ENCODE measurements around the gene NKAIN2.

NKAIN2 gene

GRCh38 chr6:123945386-123945785, 141.7 kb downstream of the NKAIN2 start:
- Mint-ChIP-seq H3K9me3 (peaks cover 8% of the 10 kb centered on the region), H3K4me1 (no peaks in the 10 kb centered on the region)
- no peak for TF ChIP-seq CTCF (IDR thresholded peaks at IDR 0.05)

GRCh38 chr6:123953920-123954319, 150.3 kb downstream of the NKAIN2 start:
- Mint-ChIP-seq H3K27ac (no peak overlapping the region), H3K36me3 (ENCODE audit: low read depth) (no peaks in the 10 kb centered on the region), H3K27me3 (ENCODE audit: low read depth, poor library complexity) (no peaks in the 10 kb centered on the region), H3K4me1 (no peaks in the 10 kb centered on the region), H3K4me3 (no peak overlapping the region), H3K9me3 (peaks cover 8% of the 10 kb centered on the region)
- no peak for TF ChIP-seq CTCF (IDR thresholded peaks at IDR 0.05)
- no peak for DNase-seq

More at GRCh38 chr6:123945386-123945785, 141.7 kb downstream of the NKAIN2 start:
- H3K27me3 Mint-ChIP-seq (ENCODE audit: low read depth, poor library complexity), result no peaks in the 10 kb centered on the region
- no peak for DNase-seq
- H3K4me3 Mint-ChIP-seq, result no peak overlapping the region
- H3K27ac Mint-ChIP-seq, result no peak overlapping the region
- H3K36me3 Mint-ChIP-seq (ENCODE audit: low read depth), result no peaks in the 10 kb centered on the region

- Mint-ChIP-seq H3K36me3 (ENCODE audit: low read depth) (no peaks in the 10 kb centered on the region), H3K9me3 (no peaks in the 10 kb centered on the region), H3K27me3 (ENCODE audit: low read depth, poor library complexity) (peaks cover 3% of the 10 kb centered on the region), H3K27ac (no peak overlapping the region), H3K4me3 (no peak overlapping the region), H3K4me1 (no peaks in the 10 kb centered on the region)
- TF ChIP-seq CTCF (IDR thresholded peaks at IDR 0.05), result no peak
- no peak for DNase-seq
These were observed 153.0 kb downstream of the NKAIN2 start for GRCh38 chr6:123956492-123957139.

GRCh38 chr6:123962508-123962907, 158.8 kb downstream of the NKAIN2 start:
- H3K27ac Mint-ChIP-seq, result no peak overlapping the region
- no peak for DNase-seq
- H3K9me3 Mint-ChIP-seq, result no peaks in the 10 kb centered on the region

GRCh38 chr6:123965894-123966293, 162.2 kb downstream of the NKAIN2 start:
- DNase-seq, result peak; percentile 18
- Mint-ChIP-seq H3K27ac (no peak overlapping the region), H3K9me3 (no peaks in the 10 kb centered on the region), H3K27me3 (ENCODE audit: low read depth, poor library complexity) (no peaks in the 10 kb centered on the region), H3K36me3 (ENCODE audit: low read depth) (no peaks in the 10 kb centered on the region), H3K4me3 (no peak overlapping the region), H3K4me1 (no peaks in the 10 kb centered on the region)
- no peak for TF ChIP-seq CTCF (IDR thresholded peaks at IDR 0.05)

More at GRCh38 chr6:123962508-123962907, 158.8 kb downstream of the NKAIN2 start:
- TF ChIP-seq CTCF (IDR thresholded peaks at IDR 0.05), result no peak
- no peak overlapping the region for H3K4me3 Mint-ChIP-seq
- no peaks in the 10 kb centered on the region for H3K4me1 Mint-ChIP-seq
- H3K27me3 Mint-ChIP-seq (ENCODE audit: low read depth, poor library complexity), result peaks cover 3% of the 10 kb centered on the region
- H3K36me3 Mint-ChIP-seq (ENCODE audit: low read depth), result no peaks in the 10 kb centered on the region

GRCh38 chr6:123966618-123967017, 163.0 kb downstream of the NKAIN2 start:
- Mint-ChIP-seq H3K27me3 (ENCODE audit: low read depth, poor library complexity) (no peaks in the 10 kb centered on the region), H3K4me3 (no peak overlapping the region), H3K27ac (no peak overlapping the region), H3K4me1 (no peaks in the 10 kb centered on the region), H3K9me3 (no peaks in the 10 kb centered on the region), H3K36me3 (ENCODE audit: low read depth) (no peaks in the 10 kb centered on the region)
- DNase-seq, result no peak
- no peak for TF ChIP-seq CTCF (IDR thresholded peaks at IDR 0.05)
